HTERT RPE-1 (cell line): ENCODE data around the gene ABCB7.
"Not testable (repeated sequence)": the region's sequence is repeated elsewhere in the genome, so short reads cannot be mapped to it uniquely, and the experiment has no call there.

ENCODE experiments used
- in situ Hi-C: fragments of 300-500 bp; cut with MboI; formaldehyde crosslinking; loops from 4 replicates; pipeline ENCODE4 v1.14.3; 2020; ENCODE audit warnings: low sequenced_read_pairs

The ABCB7 gene

GRCh38 chrX:75106772-75107171 lies 49.3 kb downstream of the ABCB7 start:
- in situ Hi-C loops, result no loop called here

- in situ Hi-C loops, result no loop called here
Measured at GRCh38 chrX:75096331-75096730, 59.8 kb downstream of the ABCB7 start.

GRCh38 chrX:75086731-75087195 lies 69.3 kb downstream of the ABCB7 start:
- in situ Hi-C loops, result no loop called here

GRCh38 chrX:75084757-75085156 lies 71.3 kb downstream of the ABCB7 start:
- in situ Hi-C loops, result no loop called here

- in situ Hi-C loops, result no loop called here
Measured at GRCh38 chrX:75076429-75076828, 79.7 kb downstream of the ABCB7 start.

- in situ Hi-C loops, result no loop called here
Measured at GRCh38 chrX:75074475-75074874, 81.6 kb downstream of the ABCB7 start.

GRCh38 chrX:75071334-75071733 lies 84.7 kb downstream of the ABCB7 start:
- in situ Hi-C loops, result no loop called here

- in situ Hi-C loops, result no loop called here
Measured at GRCh38 chrX:75067931-75068330, 88.2 kb downstream of the ABCB7 start.

GRCh38 chrX:75061701-75062100 lies 94.4 kb downstream of the ABCB7 start:
- in situ Hi-C loops, result no loop called here

GRCh38 chrX:75051047-75051446 lies 105.0 kb downstream of the ABCB7 start:
- in situ Hi-C loops, result no loop called here

- in situ Hi-C loops, result no loop called here
Measured at GRCh38 chrX:75045369-75045768, 110.7 kb downstream of the ABCB7 start.

GRCh38 chrX:75044142-75044541 lies 111.9 kb downstream of the ABCB7 start:
- in situ Hi-C loops, result not testable (repeated sequence)

- in situ Hi-C loops, result no loop called here
Measured at GRCh38 chrX:75038925-75039324, 117.2 kb downstream of the ABCB7 start.
